ENCODE data around the gene SCGN.

Gene SCGN

GRCh38 chr6:25652007-25652515, at the start of gene SCGN:
Gene SCGN (plus strand): TSS chr6:25652215. CDS start chr6:25652404, 189 bp downstream.
- DNase-seq = peak in 1 of 2 experiments; percentile 21

GRCh38 chr6:25602674-25602982, 49.4 kb upstream of the SCGN start:
- DNase-seq = no peak

- DNase-seq = no peak
Observed at GRCh38 chr6:25603251-25603650, 48.8 kb upstream of the SCGN start.

- no peak for DNase-seq
Observed at GRCh38 chr6:25606151-25606550, 45.9 kb upstream of the SCGN start.

- DNase-seq = no peak
Observed at GRCh38 chr6:25608558-25609174, 43.3 kb upstream of the SCGN start.

GRCh38 chr6:25612666-25613065, 39.3 kb upstream of the SCGN start:
- DNase-seq = no peak

GRCh38 chr6:25613415-25613814, 38.6 kb upstream of the SCGN start:
- DNase-seq = no peak

- DNase-seq = no peak
Observed at GRCh38 chr6:25614052-25614451, 38.0 kb upstream of the SCGN start.

GRCh38 chr6:25615471-25615870, 36.5 kb upstream of the SCGN start:
- no peak for DNase-seq

- no peak for DNase-seq
Observed at GRCh38 chr6:25617997-25618396, 34.0 kb upstream of the SCGN start.

- no peak for DNase-seq
Observed at GRCh38 chr6:25619217-25619616, 32.8 kb upstream of the SCGN start.

GRCh38 chr6:25620391-25620790, 31.6 kb upstream of the SCGN start:
- no peak for DNase-seq

- DNase-seq = no peak
Observed at GRCh38 chr6:25623065-25623464, 28.9 kb upstream of the SCGN start.

GRCh38 chr6:25623879-25624278, 28.1 kb upstream of the SCGN start:
- DNase-seq = no peak

- DNase-seq = no peak
Observed at GRCh38 chr6:25627001-25627400, 25.0 kb upstream of the SCGN start.

GRCh38 chr6:25628471-25629197, 23.4 kb upstream of the SCGN start:
- DNase-seq = peak; percentile 90

GRCh38 chr6:25629198-25629576, 22.8 kb upstream of the SCGN start:
- DNase-seq = peak; percentile 90

- DNase-seq = no peak
Observed at GRCh38 chr6:25630508-25631278, 21.3 kb upstream of the SCGN start.

GRCh38 chr6:25635886-25636317, 16.1 kb upstream of the SCGN start:
- peak in 1 of 2 experiments; percentile 24 for DNase-seq

- no peak for DNase-seq
Observed at GRCh38 chr6:25637211-25637610, 14.8 kb upstream of the SCGN start.

GRCh38 chr6:25637960-25638434, 14.0 kb upstream of the SCGN start:
- peak; percentile 69 to 80 for DNase-seq

- no peak for DNase-seq
Observed at GRCh38 chr6:25639653-25640052, 12.4 kb upstream of the SCGN start.

- DNase-seq = no peak
Observed at GRCh38 chr6:25640446-25640845, 11.6 kb upstream of the SCGN start.

- no peak for DNase-seq
Observed at GRCh38 chr6:25640891-25641290, 11.1 kb upstream of the SCGN start.

Data from NCI-H1930 (cell line).